Activated CD8-positive, alpha-beta memory T cell treated with anti-CD3 and anti-CD28 coated beads, Interleukin-2, amount 50 U/mL, for 1 hour (primary cell): Measurements from ENCODE around the gene NYNRIN.

Experiments
- DNase-seq: peaks from one replicate; pipeline ENCODE4 v3.0.0-alpha.2; 2020; ENCODE audit errors: extremely low read depth

NYNRIN gene

DNA sequence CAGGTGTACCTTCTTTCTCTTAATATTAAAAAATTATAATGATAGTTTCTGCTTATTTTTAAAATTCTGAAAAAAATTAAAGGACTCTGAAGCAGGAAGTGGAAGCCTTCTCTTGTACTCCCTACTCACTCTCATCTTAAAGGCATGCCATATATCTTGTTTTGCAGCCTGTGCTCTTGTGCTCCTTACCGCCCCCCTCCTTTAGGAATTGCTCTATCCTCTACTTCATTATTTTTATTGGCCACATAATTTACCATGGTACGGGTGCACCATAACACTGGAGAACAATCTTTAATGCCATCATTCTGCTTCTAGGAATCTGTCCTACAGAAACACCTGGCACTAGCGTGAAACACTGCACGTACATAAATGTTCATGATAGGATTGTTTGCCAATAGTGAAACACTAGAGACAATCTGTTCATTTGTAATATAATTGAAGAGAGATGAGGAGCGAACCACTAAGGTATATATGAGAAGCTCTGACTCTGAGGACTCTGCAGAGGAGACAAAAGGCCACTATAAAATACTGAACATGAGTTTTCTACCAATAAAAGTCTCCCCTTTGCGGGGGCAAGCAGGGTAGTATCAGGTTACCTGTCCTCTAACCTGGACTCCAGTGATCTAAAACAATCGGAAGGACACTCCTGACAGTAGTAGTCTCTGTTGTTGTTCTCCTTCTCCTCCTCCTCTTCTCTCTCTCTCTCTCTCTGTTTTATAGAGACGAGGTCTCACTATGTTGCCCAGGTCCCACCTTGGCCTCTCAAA, 6.3 kb upstream of the NYNRIN start:
- no peak for DNase-seq

DNA sequence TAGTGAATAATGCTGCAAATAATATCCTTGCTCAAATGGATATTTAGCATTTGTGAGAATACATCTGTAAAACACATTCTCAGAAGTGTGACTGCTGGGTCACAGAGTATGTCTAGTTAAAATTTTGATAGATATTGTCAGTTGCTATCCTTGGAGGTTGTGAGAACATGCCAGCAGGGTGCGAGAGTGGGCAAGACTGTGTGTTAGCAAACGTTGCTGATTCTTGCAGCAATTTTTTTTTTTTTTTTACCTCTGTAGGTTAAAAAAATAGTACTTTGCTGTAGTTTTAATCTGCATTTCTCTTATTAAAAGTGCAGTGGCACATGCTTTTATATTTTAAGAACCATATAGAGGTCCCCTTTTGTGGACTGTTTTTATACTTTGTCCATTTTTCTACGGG, 4.5 kb upstream of the NYNRIN start:
- DNase-seq, result no peak

DNA sequence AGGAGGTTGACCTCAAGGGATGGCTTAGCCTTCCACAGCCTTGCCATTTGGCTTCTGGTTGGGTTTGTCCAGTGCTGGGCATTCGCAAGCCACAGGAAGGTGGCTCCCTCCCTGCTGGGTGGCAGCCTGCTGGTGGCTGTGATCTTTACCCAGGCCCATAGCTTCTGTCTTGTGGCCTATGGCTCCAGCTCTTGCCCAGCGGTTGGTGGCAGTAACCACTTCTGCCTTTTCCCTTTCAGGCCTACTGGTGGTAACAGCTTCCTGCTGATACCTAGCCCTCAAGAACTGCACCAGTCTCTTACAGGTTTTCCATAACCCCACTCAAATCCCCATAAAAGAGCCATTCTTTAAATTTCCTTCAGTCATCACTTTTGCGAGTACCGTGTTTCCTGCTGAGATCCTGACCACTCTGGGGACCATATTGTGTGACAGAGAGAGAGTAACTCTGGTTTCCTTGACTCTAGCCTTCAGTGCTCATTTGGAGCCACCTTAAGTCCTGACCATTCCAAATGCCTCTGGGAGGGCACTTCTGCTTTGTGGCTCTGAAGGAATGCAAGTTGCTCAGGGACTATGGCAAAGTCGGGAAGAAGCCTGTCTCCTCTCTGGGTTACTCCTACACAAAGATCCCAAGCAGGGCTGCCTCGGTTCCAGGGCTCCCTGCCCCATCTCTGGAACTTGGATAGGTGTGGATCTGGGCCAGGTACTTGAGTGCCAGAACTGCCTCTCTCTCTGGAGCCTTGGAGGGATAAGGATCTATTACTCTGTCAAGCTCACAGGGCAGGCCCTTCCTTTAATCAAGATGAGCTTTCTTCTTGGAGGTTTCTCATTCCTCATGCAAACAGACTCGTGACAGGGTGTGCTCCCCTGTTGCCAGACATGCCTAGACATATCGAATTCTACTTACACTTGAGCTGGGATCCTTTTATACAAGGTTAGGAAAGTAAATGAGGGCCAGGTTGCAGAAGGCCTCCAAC, 2.9 kb upstream of the NYNRIN start:
- DNase-seq, result no peak

DNA sequence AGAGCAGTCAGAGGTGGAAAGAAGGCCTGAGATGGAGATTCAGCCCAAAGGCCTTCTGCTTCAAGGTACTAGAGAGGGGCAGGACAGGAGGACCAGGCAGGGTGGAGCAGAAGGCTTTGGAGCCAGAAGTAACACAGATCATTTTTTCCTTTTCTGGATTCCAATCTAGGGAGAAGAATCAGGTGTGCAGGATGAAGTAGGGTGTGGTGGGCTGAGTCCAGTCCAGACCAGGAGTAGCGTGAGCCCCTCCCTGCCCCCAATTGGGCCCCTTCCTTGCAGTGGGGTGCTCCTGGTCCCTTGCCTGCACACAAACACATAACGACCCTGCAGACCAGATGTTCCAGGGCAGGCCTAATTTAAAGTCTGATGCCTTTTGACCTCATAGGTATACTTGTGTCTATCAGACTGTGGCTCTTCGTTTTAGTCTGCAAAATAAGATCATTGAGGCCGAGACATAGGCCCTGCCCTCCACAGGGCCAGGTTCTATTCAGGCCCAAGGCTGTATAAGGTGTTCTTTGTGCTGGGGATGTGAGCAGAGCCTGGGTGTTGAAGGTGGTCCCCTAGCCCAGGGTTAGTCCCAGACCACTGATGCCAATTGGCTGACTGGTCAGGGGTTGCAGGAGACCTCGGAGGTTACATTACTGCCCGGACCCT, 1.0 kb upstream of the NYNRIN start:
- no peak for DNase-seq

DNA sequence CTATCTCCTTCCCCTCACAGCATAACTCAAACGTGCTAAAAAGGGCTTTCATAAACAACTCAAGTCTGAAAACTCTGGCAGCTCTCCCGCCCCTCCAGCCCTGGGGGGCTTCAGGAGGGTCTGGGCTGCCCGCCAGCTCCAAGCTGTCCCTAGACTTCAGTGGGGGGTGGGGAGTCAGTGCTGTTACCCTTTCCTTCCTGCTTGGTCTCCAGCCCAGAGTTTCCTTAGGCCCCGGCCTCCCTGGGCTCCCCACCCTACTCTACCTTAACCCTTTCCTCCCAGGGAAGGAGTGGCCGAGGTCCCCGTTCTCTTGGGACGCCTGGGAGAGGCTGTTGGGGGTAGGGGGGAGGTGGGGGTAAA, 530 bp upstream of the NYNRIN start:
- no peak for DNase-seq

DNA sequence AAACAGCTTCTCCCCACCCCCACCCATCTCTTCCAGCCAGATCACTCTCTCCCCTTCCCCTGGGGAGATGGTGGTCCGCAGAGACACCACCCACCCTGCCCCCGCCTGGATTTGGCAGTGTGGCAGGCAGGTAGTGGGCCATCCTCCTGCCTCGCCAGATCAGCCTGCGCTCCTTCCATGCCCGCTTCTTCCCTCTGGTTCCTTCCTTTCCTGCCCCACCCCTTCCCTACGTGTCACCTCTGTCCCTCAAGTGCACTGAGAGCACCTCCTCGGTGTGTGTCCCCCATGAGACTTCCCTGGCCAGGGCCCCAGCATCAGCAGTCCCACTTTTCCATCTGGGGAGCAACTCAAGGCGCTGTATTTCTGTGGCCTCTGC, 632 bp downstream of the NYNRIN start:
- no peak for DNase-seq

DNA sequence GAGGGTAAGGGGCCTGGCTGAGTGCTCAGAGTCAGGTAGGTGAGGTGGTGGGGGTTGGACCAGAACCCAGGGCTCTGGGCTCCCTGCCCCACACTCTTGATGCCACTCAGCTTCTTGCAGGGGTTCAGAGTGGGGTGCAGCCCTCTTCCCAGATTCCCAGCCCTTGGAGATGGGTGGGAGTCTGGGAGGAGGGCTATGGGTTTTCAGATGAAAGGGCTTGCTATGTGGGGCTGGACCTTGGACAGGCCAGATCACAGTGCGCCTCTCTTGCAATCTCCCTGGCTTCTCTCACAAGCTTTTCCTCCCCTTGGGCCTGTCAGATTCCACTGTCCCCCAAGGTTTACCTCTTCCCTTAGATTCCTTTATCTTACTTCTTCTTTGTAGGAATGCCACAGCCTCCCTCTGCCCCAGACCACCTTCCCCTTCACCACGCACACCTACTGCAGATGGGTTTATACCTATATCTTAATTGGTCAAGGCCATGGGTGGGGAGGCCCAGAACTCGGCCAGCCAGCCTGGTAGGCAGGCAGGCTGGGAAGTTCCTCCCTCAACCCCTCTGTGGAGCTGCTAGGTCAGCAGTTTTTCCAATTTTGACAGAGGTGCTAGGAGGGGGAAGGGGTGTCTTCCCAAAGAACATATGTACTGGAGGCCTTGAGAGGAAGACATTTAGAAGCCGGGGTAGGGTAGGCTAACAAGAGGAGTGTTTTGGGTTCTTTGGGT, 1.4 kb downstream of the NYNRIN start:
- no peak for DNase-seq

DNA sequence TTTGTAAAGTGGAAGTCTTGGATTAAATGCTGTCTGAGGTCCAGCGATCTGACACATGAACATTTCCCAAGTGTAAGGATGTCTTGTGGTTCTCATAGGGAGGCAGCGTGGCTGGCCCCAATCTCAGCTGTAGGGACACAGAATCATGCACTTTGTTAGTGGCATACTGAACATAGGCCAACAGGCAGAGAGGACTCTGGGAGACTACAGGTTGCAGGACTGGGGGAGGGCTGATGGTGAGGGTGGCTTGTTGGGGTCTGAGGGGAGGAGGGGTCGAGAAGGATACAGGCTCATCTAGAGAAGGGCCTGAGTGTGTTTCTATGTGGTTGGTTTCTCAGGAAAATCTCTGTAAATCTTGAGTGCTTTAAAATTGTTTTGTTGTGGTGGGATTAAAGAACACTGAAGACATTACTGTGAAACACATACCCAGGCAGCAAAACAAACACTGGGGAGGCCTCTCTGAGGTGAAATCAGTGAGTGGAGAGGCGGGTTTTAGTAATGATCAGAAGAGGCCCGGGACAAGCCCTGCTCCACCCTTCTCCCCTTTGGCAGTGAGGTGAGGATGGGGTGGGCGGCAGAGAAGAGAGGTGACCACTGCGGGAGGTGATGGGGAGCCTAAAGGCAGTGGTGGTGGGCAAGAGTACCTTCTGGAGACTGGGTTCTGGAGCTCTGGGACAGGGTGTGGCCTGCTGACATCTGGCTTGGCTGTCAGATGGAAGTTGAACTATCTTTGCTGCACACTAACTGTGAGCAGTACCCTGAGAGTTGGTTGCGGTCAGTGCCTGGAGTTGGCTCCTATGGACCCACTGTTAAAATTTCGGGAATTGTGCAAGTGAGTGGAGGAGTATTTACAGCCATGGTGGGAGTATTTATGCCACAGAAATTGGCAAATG, 3.3 kb downstream of the NYNRIN start:
- DNase-seq, result no peak

DNA sequence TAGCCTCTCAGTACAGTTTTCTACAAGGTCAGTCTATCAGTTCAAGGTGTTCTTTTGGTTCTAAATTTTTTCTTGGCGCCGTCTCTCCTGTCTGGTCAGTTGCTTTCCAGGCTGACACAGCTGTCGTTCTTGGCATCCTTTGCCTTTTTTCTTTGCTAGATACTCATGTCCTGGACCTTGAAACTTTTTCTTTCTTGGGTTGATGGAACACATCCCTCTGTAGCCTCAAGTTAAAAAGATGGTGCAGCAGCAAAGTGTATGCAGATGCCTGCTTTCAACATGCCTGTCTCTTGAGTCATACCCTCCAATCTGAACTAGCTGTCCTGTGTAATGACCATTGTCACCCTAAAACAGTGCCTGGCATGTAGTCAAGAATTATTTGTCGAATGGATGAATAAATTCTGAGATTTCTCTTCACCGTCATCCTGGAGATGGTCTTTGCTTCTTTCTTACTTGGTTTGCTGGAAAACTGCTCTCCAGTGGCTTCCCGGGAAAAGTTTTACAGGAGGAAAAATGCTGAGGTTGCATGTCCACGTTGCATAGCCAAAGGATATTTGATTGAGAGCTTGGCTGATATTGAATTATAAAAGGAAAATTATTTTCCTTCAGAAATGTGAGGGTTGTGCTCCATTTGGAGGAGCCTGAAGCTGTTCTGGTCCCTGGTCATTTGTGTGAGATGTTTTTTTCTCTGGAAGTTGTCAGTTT, 4.6 kb downstream of the NYNRIN start:
- no peak for DNase-seq

DNA sequence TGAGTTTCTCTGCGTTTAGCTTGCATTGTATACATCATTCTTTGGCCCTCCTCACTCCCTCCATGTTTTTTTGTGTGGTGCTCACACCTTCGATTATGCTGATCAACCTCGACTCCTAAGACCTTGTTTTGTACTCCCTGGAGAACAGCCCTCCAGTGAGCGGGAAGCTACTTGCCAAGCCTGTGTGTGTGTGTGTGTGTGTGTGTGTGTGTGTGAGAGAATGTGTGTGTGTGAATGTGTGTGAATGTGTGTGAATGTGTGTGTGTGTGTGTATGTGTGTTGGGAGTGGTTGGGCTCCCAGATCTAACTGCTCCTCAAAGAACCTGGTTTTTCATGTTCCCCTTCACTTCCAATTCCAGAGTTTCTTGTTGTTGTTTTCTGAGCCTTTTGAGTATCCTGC, 6.0 kb downstream of the NYNRIN start:
- no peak for DNase-seq

DNA sequence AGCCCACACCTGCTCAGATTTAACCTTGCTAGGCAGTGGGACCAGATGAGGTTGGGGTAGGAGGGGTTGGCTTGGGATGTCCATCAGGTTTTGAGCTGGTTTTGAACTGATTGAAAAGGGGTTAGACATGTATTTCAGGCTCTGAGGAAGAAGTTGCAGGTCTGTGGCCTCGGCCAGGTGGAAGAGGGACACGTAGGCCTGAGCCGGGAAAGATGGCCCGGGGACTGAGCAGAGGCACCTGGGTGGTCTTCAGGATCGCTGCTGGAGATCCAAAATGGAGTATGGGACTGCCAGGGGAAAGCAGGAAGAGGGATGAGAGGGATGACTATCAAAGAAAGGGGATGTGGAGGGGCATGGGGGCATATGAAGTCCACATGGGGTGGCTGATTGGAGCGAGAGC, 7.6 kb downstream of the NYNRIN start:
- DNase-seq, result no peak

DNA sequence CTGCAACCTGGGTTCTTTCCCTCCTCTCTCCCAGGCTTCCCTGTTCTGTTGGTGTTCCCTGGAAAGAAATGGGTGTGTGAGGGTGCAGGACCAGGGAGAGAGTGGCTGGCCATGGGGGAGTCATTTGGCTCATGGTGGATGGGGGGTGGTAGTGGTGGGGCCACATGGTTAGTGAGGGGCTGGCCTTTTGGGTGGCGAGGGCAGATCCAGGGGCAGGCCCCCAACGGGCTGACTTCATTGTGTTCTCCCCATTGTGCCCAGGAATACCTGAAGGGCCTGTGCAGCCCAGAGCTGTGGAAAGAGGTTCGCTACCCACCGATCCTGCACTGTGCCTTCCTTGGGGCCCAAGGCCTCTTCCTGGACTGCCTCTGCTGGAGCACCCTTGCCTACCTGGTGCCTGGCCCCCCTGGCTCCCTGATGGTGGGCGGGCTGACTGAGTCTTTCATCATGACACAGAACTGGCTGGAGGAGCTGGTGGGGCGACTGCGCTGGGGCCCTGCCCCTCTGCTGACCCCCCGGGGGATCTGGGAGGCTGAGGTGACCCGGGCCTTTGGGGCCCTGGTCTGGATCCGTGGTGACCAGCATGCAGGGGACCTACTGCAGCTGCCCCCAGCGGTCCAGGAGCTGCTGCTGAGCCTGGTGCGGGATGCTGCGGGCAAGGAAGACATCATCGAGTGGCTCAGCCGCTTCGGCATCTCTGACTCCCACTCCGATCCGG, 9.0 kb downstream of the NYNRIN start:
- no peak for DNase-seq

DNA sequence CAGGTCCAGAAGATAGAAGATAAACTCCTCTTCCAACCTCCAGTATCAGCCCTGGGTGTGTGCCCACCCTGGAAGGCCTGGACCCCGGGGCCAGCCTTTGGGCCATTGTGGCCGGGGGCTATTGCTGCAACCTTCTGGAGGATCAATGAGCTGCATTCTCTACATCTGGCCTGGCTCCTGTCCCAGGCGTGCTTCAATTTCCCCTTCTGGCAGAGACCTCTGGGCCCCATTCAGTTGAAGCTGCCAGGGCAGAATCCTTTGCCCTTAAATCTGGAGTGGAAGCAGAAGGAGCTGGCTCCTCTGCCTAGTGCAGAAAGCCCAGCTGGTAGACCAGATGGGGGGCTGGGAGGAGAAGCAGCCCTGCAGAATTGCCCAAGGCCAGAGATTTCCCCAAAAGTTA, 10.0 kb downstream of the NYNRIN start:
- no peak for DNase-seq

DNA sequence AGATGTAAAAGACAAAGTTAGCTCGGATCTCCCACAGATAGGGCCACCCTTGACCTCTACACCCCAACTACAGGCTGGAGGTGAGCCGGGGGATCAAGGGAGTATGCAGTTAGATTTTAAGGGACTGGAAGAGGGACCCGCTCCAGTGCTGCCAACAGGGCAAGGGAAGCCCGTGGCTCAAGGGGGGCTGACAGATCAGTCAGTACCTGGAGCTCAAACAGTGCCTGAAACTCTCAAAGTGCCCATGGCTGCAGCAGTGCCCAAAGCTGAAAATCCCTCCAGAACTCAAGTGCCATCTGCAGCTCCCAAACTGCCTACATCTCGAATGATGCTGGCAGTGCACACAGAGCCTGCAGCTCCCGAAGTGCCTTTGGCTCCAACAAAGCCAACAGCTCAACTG, 10.4 kb downstream of the NYNRIN start:
- no peak for DNase-seq

DNA sequence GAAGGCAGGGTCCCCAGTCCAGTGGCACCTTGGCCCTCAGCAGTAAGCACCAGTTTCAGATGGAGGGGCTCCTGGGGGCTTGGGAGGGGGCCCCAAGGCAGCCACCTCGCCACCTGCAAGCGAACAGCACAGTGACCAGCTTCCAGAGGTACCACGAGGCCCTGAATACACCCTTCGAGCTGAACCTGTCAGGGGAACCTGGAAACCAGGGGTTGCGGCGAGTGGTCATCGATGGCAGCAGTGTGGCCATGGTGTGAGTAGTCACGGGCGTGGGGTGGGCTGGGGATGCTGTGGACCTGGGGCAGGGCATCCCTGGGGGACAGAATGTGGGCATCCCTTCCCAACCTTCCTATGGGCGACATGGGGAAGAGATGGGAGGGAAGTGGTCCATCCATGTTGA, 11.2 kb downstream of the NYNRIN start:
- DNase-seq, result no peak

DNA sequence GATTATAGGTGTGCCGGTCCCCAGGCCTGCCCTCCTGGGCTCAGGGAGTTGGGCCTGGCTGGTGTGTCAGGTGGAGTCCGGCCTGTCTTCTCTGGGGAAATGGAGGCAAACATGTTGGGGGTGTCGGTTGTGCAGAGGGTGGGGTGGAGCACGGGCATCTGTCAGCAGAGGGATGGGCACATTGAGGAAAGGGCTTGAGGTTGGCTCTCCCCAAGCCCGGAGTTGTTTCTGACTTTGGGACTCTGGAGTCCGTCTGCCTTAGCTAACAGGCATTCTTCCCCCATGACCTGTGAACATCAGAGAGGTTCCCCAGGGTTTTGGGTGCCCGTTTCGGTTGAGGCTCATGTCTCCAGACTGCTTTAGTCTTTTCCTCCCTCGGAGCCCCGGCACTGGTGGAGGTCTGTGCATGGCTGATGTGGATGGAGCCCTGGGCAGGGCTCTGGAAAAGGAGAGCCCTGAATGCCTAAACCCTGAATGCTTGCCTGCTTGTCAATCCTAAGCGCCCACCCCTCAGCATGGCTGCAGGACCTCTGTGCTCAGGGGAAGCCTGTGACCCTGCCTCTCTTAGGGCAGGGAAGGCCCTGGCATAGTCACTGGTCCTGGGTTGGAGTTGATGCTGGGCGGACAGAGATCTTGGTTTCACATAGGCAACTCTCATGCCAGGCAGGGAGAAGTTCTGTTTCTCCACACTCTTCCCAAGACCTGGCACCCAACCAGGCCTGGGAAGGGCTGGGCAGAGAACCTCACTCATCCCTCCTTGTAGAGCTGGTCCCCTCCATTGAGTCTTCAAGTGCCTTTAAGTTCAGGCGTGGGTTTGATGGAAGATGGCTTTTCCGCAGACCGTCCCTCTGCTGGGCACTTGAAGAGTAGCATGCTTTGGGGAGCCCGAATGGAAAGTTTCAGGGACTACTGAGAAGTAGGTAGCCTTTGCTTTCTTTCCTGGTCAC, 12.9 kb downstream of the NYNRIN start:
- DNase-seq, result no peak

DNA sequence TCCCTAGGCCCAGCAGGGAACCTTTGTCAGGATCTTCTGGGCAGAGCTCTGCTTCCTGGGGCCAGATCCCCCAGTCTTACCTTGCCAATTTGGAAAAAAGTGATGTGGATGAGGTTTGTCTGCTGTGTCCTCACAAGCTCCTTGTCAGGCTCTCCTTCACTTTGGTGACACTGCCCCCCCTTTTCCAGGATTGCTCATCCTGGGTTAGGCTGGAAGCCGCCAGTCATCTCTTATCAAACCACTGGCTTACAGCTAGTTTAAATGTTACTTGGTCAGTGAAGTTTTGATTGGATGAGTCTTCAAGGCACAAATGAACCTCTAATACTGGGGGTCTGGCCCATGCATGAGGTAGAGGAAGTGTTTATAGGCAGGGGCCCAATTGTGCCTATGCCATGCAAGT, 15.3 kb downstream of the NYNRIN start:
- no peak for DNase-seq

DNA sequence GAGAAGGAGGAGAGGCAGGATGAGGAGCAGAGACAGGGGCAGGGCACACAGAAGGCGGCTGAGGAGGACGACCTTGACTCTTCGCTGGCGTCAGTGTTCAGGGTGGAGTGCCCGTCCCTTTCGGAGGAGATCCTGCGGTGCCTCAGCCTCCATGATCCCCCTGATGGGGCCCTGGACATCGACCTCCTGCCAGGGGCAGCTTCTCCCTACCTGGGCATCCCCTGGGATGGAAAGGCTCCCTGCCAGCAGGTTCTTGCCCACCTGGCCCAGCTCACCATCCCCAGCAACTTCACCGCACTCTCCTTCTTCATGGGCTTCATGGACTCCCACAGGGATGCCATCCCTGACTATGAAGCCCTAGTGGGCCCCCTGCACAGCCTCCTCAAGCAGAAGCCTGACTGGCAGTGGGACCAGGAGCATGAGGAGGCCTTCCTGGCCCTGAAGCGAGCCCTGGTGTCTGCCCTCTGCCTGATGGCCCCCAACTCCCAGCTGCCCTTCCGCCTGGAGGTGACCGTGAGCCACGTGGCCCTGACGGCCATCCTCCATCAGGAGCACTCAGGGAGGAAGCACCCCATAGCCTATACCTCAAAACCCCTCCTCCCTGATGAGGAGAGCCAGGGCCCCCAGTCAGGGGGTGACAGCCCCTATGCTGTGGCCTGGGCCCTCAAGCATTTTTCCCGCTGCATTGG, 16.1 kb downstream of the NYNRIN start:
- DNase-seq, result no peak
